ENCODE data around the gene SLC4A3. TPM values are rescaled to one million over a fixed set of nuclear protein-coding genes. Genes with fewer than 3 reads are reported as not detected.
A peak's percentile ranks its signal among the peaks of the same experiment; 100 is the strongest.

SLC4A3 gene
- total and polyA plus RNA-seq, 10 donors = 0.71 to 9.2 (median 3.0) TPM

- Histone ChIP-seq H3K27me3 (replicated peaks in 1 of 7) (no peaks in the 10 kb centered on the region), H3K4me3 (no peak overlapping the region), H3K4me1 (peaks cover 0 to 13% (median 6%) of the 10 kb centered on the region in 6 donors), H3K9me3 (no peaks in the 10 kb centered on the region), H3K36me3 (peaks cover 0 to 65% (median 47%) of the 10 kb centered on the region in 6 donors), H3K27ac (no peak overlapping the region)
- peak; percentile 73 for DNase-seq
- intact Hi-C loops (cut with DNase I; ENCODE audit: low total_unique reads) = no loop called here
- 92 to 95% (median 95%) methylated on average over 9 to 11 of the region's 11 CpGs for WGBS, 5 donors
- TF ChIP-seq CTCF (IDR thresholded peaks at IDR 0.05 in 8 of 11, conservative IDR thresholded peaks at IDR 0.05 in 3 of 11) (no peak), POLR2AphosphoS5 (IDR thresholded peaks at IDR 0.05) (peak in 1 of 3 donors; percentile 32), POLR2A (IDR thresholded peaks at IDR 0.05) (no peak)
These were observed 12.4 kb upstream of the SLC4A3 start for GRCh38 chr2:219615036-219615435.

DNA sequence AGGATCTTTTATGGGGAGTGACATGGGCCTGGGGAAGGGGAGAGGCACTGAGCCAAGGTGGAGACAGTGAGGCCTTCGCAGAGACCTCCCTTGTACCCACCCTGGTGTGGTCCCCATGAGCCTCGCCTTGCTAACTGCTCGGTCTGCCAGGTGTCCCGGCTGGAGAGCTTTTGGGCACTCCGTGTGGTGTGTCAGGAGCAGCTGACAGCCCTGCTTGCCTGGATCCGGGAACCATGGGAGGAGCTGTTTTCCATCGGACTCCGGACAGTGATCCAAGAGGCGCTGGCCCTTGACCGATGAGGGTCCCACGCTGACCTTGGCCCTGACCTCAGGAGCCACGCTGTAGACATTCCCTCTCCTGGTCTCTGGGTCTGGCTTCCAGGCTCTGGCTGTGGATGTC is 11.5 kb upstream of the SLC4A3 start:
- 77 to 99% (median 88%) methylated on average over 7 to 12 of the region's 12 CpGs for WGBS, 5 donors
- intact Hi-C loops (cut with DNase I; ENCODE audit: low total_unique reads) = no loop called here
- no peak overlapping the region for H3K27ac ChIP-seq

DNA sequence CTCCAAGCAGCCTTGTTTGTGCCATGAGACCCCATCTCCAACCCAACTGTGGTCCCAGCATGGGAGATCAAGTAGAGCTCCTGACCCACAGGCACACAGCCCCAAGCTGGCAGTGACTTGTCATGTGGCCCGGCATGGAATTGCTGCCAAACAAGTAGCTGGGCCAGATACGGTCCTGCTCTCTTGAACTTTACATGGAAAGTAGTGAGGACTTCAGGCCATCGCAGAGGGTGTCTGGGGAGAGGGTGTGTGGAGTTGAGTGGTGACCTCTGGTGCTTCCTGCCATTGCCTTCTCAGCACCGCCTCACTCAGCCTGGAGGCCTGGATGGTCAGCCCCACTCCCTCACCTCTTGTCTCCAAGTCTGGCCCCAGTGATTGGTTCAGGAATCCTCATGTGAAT is 10.9 kb upstream of the SLC4A3 start:
- H3K4me3 ChIP-seq = no peak overlapping the region

More for the DNA sequence above, 11.5 kb upstream of the SLC4A3 start:
- peak; percentile 71 for DNase-seq
- no peaks in the 10 kb centered on the region for H3K9me3 ChIP-seq
- TF ChIP-seq CTCF (IDR thresholded peaks at IDR 0.05 in 8 of 11, conservative IDR thresholded peaks at IDR 0.05 in 3 of 11) (no peak), POLR2A (IDR thresholded peaks at IDR 0.05) (no peak), POLR2AphosphoS5 (IDR thresholded peaks at IDR 0.05) (no peak)
- H3K4me1 ChIP-seq = peaks cover 0 to 13% (median 6%) of the 10 kb centered on the region in 6 donors
- peaks cover 0 to 56% (median 40%) of the 10 kb centered on the region in 6 donors for H3K36me3 ChIP-seq
- no peaks in the 10 kb centered on the region for H3K27me3 ChIP-seq (replicated peaks in 1 of 7)
- no peak overlapping the region for H3K4me3 ChIP-seq

GRCh38 chr2:219618733-219619122 is 8.7 kb upstream of the SLC4A3 start:
- Histone ChIP-seq H3K4me3 (no peak overlapping the region), H3K27ac (no peak overlapping the region), H3K9me3 (no peaks in the 10 kb centered on the region), H3K36me3 (peaks cover 0 to 33% (median 29%) of the 10 kb centered on the region in 6 donors), H3K27me3 (replicated peaks in 1 of 7) (peaks cover 0 to 5% (median 0%) of the 10 kb centered on the region in 7 donors), H3K4me1 (no peaks in the 10 kb centered on the region)
- 79 to 91% (median 83%) methylated on average over 2 to 3 of the region's 3 CpGs for WGBS, 5 donors
- DNase-seq = no peak
- intact Hi-C loops (cut with DNase I; ENCODE audit: low total_unique reads) = no loop called here
- no peak for TF ChIP-seq POLR2A (IDR thresholded peaks at IDR 0.05)

More for the DNA sequence above, 10.9 kb upstream of the SLC4A3 start:
- DNase-seq = peak; percentile 64
- Histone ChIP-seq H3K4me1 (peaks cover 0 to 13% (median 6%) of the 10 kb centered on the region in 6 donors), H3K27ac (no peak overlapping the region), H3K36me3 (peaks cover 0 to 49% (median 34%) of the 10 kb centered on the region in 6 donors), H3K9me3 (no peaks in the 10 kb centered on the region), H3K27me3 (replicated peaks in 1 of 7) (no peaks in the 10 kb centered on the region)
- no peak for TF ChIP-seq POLR2A (IDR thresholded peaks at IDR 0.05)
- no peak for TF ChIP-seq POLR2AphosphoS5 (IDR thresholded peaks at IDR 0.05)
- no peak for TF ChIP-seq CTCF (IDR thresholded peaks at IDR 0.05 in 8 of 11, conservative IDR thresholded peaks at IDR 0.05 in 3 of 11)
- 81 to 100% (median 95%) methylated on average over 3 to 4 of the region's 4 CpGs for WGBS, 5 donors
- intact Hi-C loops (cut with DNase I; ENCODE audit: low total_unique reads) = no loop called here

Measured in spleen (tissue), 11 donors.